CD4-positive, alpha-beta T cell treated with Interleukin-1 beta for 1 hour (primary cell): Measurements from ENCODE around the gene EDIL3.
"Not testable (repeated sequence)": the region's sequence is repeated elsewhere in the genome, so short reads cannot be mapped to it uniquely, and the experiment has no call there.

Experiments
- DNase-seq, 2 donors: peaks; one replicate each; pipeline ENCODE4 v3.0.0-alpha.2; 2020 to 2022

Gene EDIL3

DNA sequence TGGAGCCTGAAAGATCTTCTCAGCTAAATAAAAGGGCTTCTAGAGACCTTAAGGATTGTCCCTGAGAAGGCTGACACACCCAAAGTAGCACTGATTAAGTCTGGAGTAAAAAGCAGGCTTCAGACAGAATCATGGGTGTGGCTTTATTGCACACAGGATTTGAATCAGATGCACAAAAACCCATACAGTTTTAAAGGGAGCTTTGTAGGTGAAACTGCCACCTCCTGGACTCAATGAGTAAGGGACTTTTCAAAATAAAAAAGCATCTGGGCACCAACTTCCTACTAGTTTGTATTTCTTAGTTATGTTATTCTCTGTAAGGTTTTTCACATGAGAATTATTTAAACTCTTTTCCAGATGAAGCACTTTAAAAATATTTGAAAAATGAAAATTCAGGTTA is 129.4 kb downstream of the EDIL3 start:
- DNase-seq = no peak

GRCh38 chr5:84253946-84254345 is 130.7 kb downstream of the EDIL3 start:
- no peak for DNase-seq

- no peak for DNase-seq
These were observed 133.2 kb downstream of the EDIL3 start for GRCh38 chr5:84251503-84251902.

- DNase-seq = no peak
These were observed 134.6 kb downstream of the EDIL3 start for GRCh38 chr5:84249918-84250630.

DNA sequence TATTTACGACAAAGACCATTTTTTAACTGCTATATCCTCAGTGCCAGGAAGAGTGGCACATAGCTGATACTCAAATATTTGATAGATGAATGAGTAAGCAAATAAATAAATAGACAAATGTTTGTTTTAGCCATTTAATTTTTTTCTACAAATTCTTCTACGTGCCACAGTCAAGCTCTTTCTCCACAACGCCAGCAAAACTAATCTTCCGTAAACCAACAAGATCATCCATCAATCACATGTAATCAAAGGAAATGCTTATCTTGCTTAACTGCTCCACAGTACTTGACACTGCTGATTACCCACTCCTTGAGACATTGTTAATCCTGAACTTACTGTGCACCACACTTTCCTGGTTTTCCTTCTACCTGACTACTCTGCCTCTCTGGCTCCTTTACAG is 136.7 kb downstream of the EDIL3 start:
- DNase-seq = no peak

DNA sequence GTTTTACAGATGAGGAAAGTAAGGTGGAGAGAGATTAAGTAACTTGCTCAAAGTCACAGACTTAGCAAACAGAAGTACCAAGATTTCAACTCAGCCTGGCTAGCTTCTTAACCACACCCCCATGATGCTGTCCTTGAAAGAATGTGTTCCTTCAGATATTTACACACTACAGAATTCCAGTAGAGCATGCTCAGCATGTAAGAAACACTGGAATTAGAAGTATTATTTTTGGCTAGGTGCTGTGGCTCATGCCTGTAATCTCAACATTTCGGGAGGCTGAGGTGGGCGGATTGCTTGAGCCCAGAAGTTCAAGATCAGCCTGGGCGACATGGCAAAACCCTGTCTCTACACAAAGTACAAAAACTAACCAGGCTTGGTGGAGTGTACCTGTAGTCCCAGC is 142.4 kb downstream of the EDIL3 start:
- no peak for DNase-seq

DNA sequence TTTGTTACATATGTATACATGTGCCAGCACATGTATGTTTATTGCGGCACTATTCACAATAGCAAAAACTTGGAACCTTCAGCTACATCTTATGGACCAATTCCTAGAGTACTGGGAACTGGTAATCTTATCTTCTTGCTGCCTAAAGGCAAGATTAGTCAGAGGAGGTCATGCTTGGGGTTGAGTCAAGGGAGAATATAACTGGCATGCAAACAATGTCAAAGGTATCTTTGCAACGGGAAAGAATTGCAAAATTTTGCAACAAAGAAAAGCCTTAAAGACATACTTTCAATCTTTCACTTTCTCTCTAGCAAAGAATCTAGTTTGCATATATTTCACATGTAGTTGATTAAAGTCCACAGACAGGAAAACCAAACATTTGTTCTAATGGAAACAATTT is 145.2 kb downstream of the EDIL3 start:
- no peak for DNase-seq

DNA sequence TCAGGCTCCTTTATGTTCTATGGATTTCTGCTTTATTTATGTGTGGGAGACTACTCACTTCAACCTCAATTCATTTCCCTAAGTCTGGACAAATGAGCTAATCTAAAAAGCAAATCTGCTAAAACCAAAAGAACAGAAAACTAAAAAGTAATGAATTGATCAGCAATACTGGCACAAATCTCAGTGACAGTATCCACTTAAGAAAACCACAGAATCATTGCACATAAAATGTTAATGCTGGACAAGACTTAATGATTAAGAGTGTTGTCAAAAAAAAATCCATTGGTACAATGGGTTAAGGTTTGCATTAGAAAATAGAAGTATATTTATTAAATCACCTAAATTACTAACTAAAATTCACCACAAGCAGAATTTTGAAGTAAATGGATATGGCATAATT is 147.6 kb downstream of the EDIL3 start:
- DNase-seq = no peak

DNA sequence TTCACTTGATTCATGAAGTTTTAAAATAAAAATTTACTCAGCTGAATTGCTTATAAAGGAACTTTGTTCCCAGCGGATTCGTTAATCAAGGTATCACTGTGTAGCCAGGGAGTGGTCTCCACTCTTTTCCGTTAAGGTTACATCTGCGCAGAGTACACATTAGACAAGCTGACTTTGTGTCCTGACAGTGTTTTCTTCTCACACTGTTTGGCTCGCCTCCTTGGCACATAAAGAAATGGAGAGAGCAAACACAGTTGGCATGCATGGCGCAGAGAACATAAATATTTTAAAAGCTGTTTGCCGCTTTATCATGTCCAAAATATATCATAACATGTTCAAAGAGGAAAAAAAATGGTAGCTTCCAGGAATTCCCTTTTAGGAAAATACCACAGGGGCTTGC is 153.2 kb downstream of the EDIL3 start:
- DNase-seq = no peak

DNA sequence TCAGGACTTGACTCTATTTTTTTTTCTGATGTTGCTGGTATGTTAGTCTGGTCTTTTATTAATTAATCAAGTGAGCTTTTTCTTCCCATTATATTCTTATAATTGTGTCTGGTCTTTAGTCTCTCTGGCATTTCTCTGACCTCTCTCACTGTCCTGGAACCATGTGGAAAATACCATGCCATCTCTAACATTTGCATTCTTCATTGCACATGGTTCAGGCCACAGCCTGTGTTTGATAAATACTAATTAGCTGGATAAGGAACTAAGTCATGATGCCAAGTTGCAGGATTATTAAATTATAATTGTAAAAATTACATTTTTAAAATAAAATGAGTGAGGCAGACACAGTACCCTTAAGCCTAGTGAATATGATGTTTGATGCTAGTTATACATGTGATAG is 155.6 kb downstream of the EDIL3 start:
- DNase-seq = no peak

GRCh38 chr5:84228266-84228665 is 156.4 kb downstream of the EDIL3 start:
- no peak for DNase-seq

- DNase-seq = no peak
These were observed 157.4 kb downstream of the EDIL3 start for GRCh38 chr5:84227236-84227635.

GRCh38 chr5:84218546-84218945 is 166.1 kb downstream of the EDIL3 start:
- DNase-seq = no peak

DNA sequence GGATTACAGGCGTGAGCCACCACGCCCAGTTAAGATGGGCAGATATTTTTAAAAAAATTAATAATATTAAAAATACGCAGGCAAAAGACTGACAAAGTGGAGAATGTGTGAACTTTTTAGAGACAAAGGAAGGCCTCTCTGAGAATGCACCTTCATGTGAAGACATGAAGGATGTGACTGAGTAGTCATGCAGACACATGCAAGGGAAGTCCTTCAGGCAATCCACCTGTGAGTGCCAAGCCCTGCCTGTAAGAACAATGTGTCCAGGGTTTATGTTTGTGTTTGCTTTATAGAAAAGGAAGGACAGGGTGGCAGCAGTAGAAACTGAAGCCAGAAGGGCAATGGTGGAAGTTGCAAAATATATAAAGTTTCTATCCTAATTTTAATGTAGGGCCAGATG is 169.2 kb downstream of the EDIL3 start:
- no peak for DNase-seq

DNA sequence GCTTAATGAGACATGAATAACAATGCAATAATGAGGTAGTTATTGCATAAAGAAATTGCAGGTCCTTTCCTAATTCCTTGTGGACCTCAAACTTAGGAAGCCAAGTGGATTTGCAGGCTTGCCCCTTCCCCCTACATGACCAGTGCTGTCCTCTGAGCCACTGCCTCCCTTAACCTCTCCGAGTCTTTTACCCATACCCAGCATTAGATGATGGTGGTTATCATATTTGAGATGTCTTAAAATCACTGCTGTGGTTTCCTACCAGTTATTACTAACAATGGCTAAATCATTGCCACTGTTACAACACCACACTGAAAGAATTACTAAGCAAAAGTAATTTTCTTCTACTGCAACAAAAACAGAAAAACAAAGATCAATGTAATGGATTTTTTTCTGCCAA is 170.8 kb downstream of the EDIL3 start:
- DNase-seq = no peak

DNA sequence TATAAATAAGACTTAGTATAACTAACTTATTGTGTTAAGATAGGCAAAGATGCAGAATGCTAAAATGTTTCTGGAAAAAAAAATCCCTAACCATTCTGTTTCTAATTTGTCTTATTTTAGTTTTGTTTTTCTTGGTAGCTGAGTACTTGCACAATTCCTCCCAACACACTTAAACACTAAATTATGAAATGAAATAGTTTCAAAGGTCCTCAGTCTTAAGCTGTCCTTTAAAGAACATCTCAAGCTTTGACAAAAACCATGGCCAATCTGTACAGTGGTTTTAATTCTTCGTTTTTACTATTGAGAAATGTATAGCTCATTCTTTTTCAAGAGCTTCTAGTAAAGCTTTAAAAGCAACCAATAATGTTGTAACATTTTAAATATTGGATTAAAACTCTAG is 171.5 kb downstream of the EDIL3 start:
- no peak for DNase-seq

DNA sequence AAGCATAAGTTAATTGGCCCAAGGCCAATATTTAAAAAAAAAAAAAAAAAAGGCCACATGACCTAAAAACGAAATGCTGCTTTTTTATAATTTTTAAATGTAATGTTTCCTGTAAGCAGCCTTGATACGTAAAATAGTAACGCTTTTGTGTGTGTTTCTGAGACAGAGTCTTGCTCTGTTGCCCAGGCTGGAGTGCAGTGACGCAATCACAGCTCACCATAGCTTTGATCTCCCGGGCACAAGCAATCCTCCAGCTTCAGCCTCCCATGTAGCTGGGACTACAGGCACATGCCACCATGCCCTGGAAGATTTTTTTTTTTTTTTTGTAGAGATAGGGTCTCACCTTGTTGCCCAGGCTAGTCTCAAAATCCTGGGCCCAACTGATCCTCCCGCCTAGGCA is 179.9 kb downstream of the EDIL3 start:
- DNase-seq = no peak

GRCh38 chr5:84202136-84202535 is 182.5 kb downstream of the EDIL3 start:
- no peak for DNase-seq

GRCh38 chr5:84197538-84197937 is 187.1 kb downstream of the EDIL3 start:
- DNase-seq = no peak

DNA sequence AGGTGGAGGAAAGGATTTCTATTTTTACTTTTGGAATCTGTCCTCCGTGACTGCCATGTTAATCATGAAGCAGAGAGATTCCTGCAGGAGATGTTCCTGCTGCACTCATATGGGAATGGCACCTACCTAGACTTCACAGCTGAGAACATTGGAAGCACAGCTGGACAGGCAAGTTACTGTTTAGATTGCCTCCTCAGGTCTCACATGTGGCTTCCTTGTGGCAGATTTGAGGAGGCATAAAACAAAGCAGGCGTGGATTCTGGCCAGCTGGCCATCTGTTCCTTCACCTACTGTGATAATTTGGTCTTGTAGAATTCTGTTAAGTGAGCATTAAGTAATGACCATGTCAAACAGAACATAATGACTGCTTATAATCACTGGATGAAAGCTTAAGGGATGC is 193.4 kb downstream of the EDIL3 start:
- no peak for DNase-seq

- DNase-seq = no peak
These were observed 199.8 kb downstream of the EDIL3 start for GRCh38 chr5:84184857-84185256.

DNA sequence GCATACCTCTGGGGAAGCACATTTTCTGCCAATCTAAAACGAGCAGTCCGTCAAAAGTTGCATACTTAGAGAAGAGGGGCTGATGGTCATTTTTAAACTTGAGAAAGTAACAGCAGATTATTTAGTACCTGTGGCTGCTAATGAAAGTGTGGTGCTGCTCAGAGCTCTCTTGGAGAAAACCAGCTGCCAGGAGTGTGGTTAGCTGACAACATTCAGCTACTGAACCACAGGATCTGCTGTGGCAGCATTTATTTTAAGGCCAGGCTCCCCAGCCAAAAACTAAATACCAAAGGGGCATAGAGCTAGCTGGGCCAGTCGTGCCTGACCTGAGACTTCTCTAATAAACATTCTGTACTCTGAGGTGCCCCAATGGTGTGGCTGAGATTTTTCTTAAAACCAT is 203.6 kb downstream of the EDIL3 start:
- DNase-seq = no peak

- no peak for DNase-seq
These were observed 215.8 kb downstream of the EDIL3 start for GRCh38 chr5:84168841-84169240.

DNA sequence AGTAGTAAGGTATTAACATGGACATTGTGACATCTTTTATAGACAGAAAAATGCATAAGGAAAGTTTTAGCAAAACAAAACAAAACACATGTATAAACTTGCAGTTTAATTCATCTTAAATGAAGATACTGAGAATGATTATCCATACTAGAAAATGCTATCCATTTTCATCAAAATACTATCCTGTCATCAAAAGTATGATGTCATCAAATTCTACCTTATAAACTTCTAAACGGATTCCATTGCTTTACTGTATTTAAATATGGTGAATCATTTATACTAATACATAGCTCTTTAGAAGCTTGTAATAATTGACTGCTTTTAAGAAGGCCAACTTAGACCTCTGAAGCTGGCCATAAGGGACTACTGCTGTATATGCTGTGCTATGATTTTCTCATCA is 221.0 kb downstream of the EDIL3 start:
- DNase-seq = no peak

DNA sequence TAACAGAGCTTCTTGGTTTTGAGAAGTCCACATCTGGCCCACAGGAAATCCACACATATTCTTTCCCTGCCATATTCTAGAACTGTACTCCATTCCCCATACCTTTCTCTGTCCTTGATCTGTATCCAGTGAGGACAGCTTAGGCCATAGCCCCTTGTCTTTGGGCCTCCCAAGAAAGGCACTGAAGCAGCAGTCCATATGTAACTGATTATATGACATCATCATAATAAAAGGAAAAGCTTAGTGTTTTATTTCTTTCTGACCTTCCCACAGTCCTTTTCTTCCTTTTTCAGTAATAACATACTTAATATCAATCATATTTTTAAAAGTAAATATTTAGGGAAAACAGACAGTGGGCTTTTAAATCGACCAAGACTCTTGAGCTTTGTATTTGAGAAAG is 222.0 kb downstream of the EDIL3 start:
- no peak for DNase-seq

DNA sequence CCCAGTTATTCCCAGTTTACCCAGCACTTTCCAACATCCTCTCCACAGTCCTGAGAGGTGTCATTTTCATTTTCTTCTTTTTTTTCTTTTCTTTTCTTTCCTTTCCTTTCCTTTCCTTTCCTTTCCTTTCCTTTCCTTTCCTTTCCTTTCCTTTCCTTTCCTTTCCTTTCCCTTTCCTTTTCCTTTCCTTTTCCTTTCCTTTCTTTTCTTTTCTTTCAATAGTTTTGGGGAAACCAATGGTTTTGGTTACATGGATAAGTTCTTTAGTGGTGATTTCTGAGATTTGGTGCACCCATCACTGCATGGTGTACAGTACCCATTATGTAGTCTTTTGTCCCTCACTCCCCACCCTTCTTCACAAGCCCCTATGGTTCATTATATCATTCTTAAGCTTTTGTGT is 224.0 kb downstream of the EDIL3 start:
- DNase-seq = not testable (repeated sequence)
